Measurements from ENCODE around the gene DTYMK. TPM values are rescaled to one million over a fixed set of nuclear protein-coding genes. Genes with fewer than 3 reads are reported as not detected.

DTYMK gene
- total RNA-seq, 1 donor from 2014 or later, result 32.4 TPM

Other genes with a start within 250 kb of the DTYMK start
- 82.4 TPM for gene STK25, start 178.2 kb downstream of the DTYMK start, total RNA-seq
- 35.0 TPM for gene BOK, start 128.1 kb downstream of the DTYMK start, total RNA-seq
- 38.9 TPM for gene THAP4, start 49.7 kb downstream of the DTYMK start, total RNA-seq
- 38.3 TPM for gene ATG4B, start 49.1 kb downstream of the DTYMK start, total RNA-seq
- gene ING5, start 15.2 kb upstream of the DTYMK start, total RNA-seq, result 16.5 TPM
- gene D2HGDH, start 47.8 kb upstream of the DTYMK start, total RNA-seq, result 20.1 TPM
- not detected for gene GAL3ST2, start 90.0 kb upstream of the DTYMK start, total RNA-seq
- gene NEU4, start 122.4 kb upstream of the DTYMK start, total RNA-seq, result not detected
- gene PDCD1, start 172.1 kb upstream of the DTYMK start, total RNA-seq, result 0.20 TPM
- not detected for gene RTP5, start 182.9 kb upstream of the DTYMK start, total RNA-seq

All from esophagus mucosa (tissue), 1 donor.